SK-N-MC (cell line): ENCODE measurements around the gene RCOR1.

Experiments used
- DNase-seq: peaks from one replicate; pipeline ENCODE4 v3.0.0-alpha.2; 2011; ENCODE audit warnings: low read depth, low spot score
- H3K27ac ChIP-seq: fragments of 200-600 bp; sonication (generic); 2 replicates; pipeline ENCODE4 v1.5.1; 2016; ENCODE audit warnings: mixed run types
- H3K36me3 ChIP-seq: fragments of 200-600 bp; sonication (generic); 2 replicates; pipeline ENCODE4 v1.6.1; 2017; ENCODE audit warnings: antibody characterized with exemption, low read length, mixed read lengths; ENCODE audit not compliant: insufficient read depth
- H3K4me3 ChIP-seq: fragments of 200-600 bp; sonication (generic); 2 replicates; pipeline ENCODE4 v1.5.1; 2016
- H3K9ac ChIP-seq: fragments of 200-600 bp; sonication (generic); 2 replicates; pipeline ENCODE4 v1.8.0; 2017; ENCODE audit warnings: mixed run types, mixed read lengths; ENCODE audit not compliant: insufficient read length
- H3K9me3 ChIP-seq: fragments of 200-600 bp; sonication (generic); 2 replicates; pipeline ENCODE4 v1.6.1; 2017; ENCODE audit warnings: low read depth, mild to moderate bottlenecking, antibody characterized with exemption, low read length, moderate library complexity, mixed read lengths
- EZH2 ChIP-seq: fragments of 200-600 bp; sonication (generic); IDR thresholded peaks from one replicate; pipeline ENCODE4 v1.6.1; 2017; ENCODE audit warnings: antibody characterized with exemption
- FOXP2 ChIP-seq: optimal IDR thresholded peaks from 2 replicates; pipeline ENCODE3; 2011; ENCODE audit warnings: mild to moderate bottlenecking, moderate library complexity; ENCODE audit not compliant: insufficient read depth; ENCODE audit errors: extremely low read length, control extremely low read depth
- POLR2AphosphoS5 ChIP-seq: IDR thresholded peaks from 2 replicates; pipeline ENCODE4 v1.6.1; 2012; ENCODE audit warnings: mild to moderate bottlenecking, low read depth, low read length, borderline replicate concordance

Gene RCOR1

GRCh38 chr14:102554821-102555819, 37.3 kb upstream of the RCOR1 start:
- Histone ChIP-seq H3K9me3 (no peaks in the 10 kb centered on the region), H3K4me3 (no peak overlapping the region), H3K36me3 (no peaks in the 10 kb centered on the region; the same call in 1 of the 2 replicates), H3K9ac (no peak overlapping the region), H3K27ac (0 out of 2 replicates have a peak overlapping the region, but pooled peaks have one; percentile 42)
- no peak for TF ChIP-seq FOXP2
- TF ChIP-seq POLR2AphosphoS5 = no peak
- no peak for TF ChIP-seq EZH2
- no peak for DNase-seq

DNA sequence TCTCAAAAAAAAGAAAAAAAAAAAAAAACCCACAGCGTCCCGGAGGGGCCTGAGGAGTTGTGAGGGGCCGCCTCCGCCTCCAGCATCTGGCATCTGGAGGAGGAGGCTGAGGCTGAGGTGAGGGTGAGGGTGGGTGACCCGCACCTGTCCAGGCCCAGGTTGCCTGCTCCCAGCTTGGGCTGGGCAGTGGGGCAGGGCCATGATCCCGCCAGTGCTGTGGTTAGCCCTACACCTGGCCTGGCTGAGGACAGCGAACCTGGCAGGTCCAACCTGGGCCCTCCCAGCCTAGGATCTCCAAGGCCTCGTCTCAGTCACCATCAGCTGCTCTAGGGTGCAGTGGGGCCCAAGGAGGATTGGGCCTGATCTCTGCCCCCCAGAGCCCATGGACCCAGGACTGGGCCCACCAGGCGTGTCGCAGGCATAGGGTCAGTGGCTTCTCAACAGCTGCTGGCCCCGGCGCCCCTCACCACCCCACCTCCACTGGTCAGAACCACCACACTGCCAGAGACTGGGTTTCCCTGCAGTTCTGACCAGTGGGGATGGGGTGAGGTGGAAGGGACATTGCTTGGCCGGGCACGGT, 36.3 kb upstream of the RCOR1 start:
- DNase-seq = no peak
- no peak overlapping the region for H3K9ac ChIP-seq

DNA sequence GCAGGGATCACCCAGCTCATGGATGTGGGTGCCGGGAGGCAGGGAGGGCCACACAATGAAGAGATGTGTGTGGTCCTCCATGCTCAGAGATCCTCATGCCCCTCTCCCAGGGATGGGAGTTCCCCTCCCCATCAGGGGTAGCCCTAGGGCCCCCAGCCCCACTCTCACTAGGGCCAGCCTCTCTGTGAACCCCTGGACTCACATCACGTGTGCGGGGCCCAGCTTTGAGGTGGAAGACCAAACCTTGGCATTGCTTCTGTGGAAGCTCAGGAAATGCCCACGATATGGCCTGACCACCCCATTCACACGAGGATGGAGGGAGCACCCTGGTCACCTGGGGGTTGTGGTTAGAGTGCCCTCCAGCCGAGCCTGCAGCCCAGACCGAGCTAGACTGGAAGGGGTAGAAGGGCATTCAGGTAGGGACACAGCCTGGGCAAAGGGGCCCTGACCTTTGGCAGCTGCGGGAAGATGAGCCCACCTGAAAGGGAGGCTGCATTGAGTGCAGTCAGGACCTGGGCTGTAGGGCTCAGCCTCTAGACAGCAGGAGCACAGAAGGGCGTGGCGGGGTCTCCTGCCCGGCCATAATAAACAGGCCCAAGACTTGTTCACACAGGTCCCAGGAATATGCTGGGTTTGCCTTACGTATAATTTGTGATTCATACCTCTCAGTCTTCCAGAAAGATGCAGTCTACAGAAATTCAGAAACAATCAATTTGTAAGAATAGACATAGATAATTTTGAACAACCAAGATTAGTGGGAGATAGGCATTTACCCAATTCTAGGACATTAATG, 34.8 kb upstream of the RCOR1 start:
- H3K27ac ChIP-seq = no peak overlapping the region
- H3K9me3 ChIP-seq = no peaks in the 10 kb centered on the region
- H3K9ac ChIP-seq = no peak overlapping the region
- H3K36me3 ChIP-seq = no peaks in the 10 kb centered on the region; the same call in 1 of the 2 replicates
- H3K4me3 ChIP-seq = no peak overlapping the region
- TF ChIP-seq EZH2 = no peak
- no peak for TF ChIP-seq FOXP2
- no peak for TF ChIP-seq POLR2AphosphoS5
- DNase-seq = no peak

More for the DNA sequence above, 36.3 kb upstream of the RCOR1 start:
- H3K27ac ChIP-seq = no peak overlapping the region
- no peaks in the 10 kb centered on the region for H3K9me3 ChIP-seq
- no peak overlapping the region for H3K4me3 ChIP-seq
- TF ChIP-seq POLR2AphosphoS5 = no peak
- TF ChIP-seq FOXP2 = no peak
- no peak for TF ChIP-seq EZH2
- H3K36me3 ChIP-seq = no peaks in the 10 kb centered on the region; the same call in 1 of the 2 replicates

- Histone ChIP-seq H3K27ac (no peak overlapping the region), H3K9me3 (no peaks in the 10 kb centered on the region), H3K36me3 (no peaks in the 10 kb centered on the region), H3K4me3 (no peak overlapping the region), H3K9ac (no peak overlapping the region)
- DNase-seq = no peak
- no peak for TF ChIP-seq EZH2
- no peak for TF ChIP-seq FOXP2
- TF ChIP-seq POLR2AphosphoS5 = no peak
Measured at GRCh38 chr14:102558556-102558955, 33.9 kb upstream of the RCOR1 start.

- no peak for DNase-seq
- Histone ChIP-seq H3K9ac (no peak overlapping the region), H3K9me3 (no peaks in the 10 kb centered on the region), H3K4me3 (no peak overlapping the region), H3K27ac (no peak overlapping the region), H3K36me3 (no peaks in the 10 kb centered on the region)
- no peak for TF ChIP-seq EZH2
- TF ChIP-seq POLR2AphosphoS5 = no peak
- TF ChIP-seq FOXP2 = no peak
Measured at GRCh38 chr14:102560458-102561261, 31.8 kb upstream of the RCOR1 start.

- Histone ChIP-seq H3K36me3 (no peaks in the 10 kb centered on the region), H3K4me3 (no peak overlapping the region), H3K27ac (peak overlapping the region; percentile 17; the same call in 1 of the 2 replicates), H3K9ac (no peak overlapping the region), H3K9me3 (no peaks in the 10 kb centered on the region)
- TF ChIP-seq FOXP2 (no peak), POLR2AphosphoS5 (no peak), EZH2 (no peak)
- no peak for DNase-seq
Measured at GRCh38 chr14:102565331-102565887, 27.0 kb upstream of the RCOR1 start.

DNA sequence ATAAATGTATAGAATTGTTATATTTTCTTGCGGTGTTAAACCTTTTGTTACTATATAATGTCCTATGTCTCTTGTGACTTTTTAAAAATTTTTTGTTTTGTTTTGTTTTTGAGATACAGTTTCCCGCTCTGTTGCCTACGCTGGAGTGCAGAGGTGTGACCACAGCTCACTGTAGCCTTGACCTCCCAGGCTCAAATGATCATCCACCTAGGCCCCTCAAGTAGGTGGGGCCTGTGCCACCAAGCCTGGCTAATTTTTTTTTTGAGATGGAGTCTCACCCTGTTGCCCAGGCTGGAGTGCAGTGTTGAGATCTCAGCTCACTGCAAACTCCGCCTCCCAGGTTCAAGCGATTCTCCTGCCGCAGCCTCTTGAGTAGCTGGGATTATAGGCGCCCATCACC, 26.5 kb upstream of the RCOR1 start:
- Histone ChIP-seq H3K9me3 (no peaks in the 10 kb centered on the region), H3K27ac (peak overlapping the region; percentile 17; the same call in 1 of the 2 replicates), H3K4me3 (no peak overlapping the region), H3K9ac (no peak overlapping the region), H3K36me3 (no peaks in the 10 kb centered on the region)
- no peak for TF ChIP-seq FOXP2
- no peak for TF ChIP-seq POLR2AphosphoS5
- no peak for TF ChIP-seq EZH2
- no peak for DNase-seq
